AG04450 (cell line): Measurements from ENCODE around the gene OPCML. TPM values are rescaled to one million over a fixed set of nuclear protein-coding genes. Genes with fewer than 3 reads are reported as not detected.

Experiments
- CTCF ChIA-PET: fragments of 300-600, 350-600 bp; formaldehyde crosslinking; extraction: SDS; loops from one replicate; lab custom pipeline; 2022; ENCODE audit warnings: antibody characterized with exemption, inconsistent platforms; lab: Charles Lee
- POLR2A ChIA-PET: fragments of 350-600 bp; formaldehyde crosslinking; extraction: SDS; loops from one replicate; lab custom pipeline; 2021; ENCODE audit warnings: antibody characterized with exemption, inconsistent platforms; lab: Yijun Ruan, JAX
- DNase-seq: peaks from one replicate; pipeline ENCODE4 v3.0.0-alpha.2; 2011; ENCODE audit warnings: low read depth, low spot score
- H3K27ac ChIP-seq: one replicate; pipeline ENCODE4 v1.5.1; 2012; ENCODE audit warnings: low read depth, low read length, control low read depth
- H3K27me3 ChIP-seq: one replicate; pipeline ENCODE4 v1.6.0; 2012; ENCODE audit warnings: low read length; ENCODE audit not compliant: control insufficient read depth, insufficient read depth
- H3K4me3 ChIP-seq: 2 replicates; pipeline ENCODE4 v1.5.1; 2011; ENCODE audit warnings: mild to moderate bottlenecking, low read depth, low read length, control low read depth
- H3K9me3 ChIP-seq: 2 replicates; pipeline ENCODE4 v1.5.1; 2012; ENCODE audit warnings: low read length; ENCODE audit not compliant: control insufficient read depth, insufficient read depth
- polyA plus RNA-seq: library from polyadenylated mRNA; depleted of rRNA; stranded (reverse); fragments of >200 nt; gene quantifications from 2 replicates; pipeline ENCODE4 v1.2.3, GENCODE V29; 2011
- TF ChIP-seq, protein P1 (sequence below): IDR thresholded peaks from 2 replicates; pipeline ENCODE4 v1.5.1; 2011; ENCODE audit warnings: low read depth, low read length, control low read depth, inconsistent platforms

Gene OPCML
- polyA plus RNA-seq, 1 experiment: 1.1 TPM

DNA sequence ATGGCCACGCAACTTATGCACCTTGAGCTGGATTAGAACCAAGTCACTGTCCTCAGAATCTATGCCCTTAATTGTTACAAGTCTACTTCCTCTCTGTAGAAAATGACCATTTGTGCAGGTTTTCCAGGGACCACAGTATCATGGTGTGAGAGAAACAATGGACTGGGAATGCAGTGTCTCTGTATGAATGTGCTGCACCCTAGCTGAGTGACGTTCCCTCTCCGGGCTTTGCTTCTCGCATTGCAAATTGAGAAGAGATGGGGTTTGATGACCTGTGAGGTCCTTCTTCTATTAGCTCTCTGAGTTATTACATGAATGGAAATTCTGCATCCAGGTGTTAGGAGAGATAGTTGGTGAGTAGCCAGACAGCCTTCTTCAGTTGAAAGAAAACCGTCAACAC is 1109.6 kb downstream of the OPCML start:
- no peak for DNase-seq
- CTCF ChIA-PET: interaction anchor here (1.6 kb wide), 1 partner anchor 20 kb away, joined by 3 read pairs; no protein-coding TSS in a partner anchor
- POLR2A ChIA-PET: no interaction called here
- TF ChIP-seq, protein P1, sequence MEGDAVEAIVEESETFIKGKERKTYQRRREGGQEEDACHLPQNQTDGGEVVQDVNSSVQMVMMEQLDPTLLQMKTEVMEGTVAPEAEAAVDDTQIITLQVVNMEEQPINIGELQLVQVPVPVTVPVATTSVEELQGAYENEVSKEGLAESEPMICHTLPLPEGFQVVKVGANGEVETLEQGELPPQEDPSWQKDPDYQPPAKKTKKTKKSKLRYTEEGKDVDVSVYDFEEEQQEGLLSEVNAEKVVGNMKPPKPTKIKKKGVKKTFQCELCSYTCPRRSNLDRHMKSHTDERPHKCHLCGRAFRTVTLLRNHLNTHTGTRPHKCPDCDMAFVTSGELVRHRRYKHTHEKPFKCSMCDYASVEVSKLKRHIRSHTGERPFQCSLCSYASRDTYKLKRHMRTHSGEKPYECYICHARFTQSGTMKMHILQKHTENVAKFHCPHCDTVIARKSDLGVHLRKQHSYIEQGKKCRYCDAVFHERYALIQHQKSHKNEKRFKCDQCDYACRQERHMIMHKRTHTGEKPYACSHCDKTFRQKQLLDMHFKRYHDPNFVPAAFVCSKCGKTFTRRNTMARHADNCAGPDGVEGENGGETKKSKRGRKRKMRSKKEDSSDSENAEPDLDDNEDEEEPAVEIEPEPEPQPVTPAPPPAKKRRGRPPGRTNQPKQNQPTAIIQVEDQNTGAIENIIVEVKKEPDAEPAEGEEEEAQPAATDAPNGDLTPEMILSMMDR: no peak
- H3K4me3 ChIP-seq: no peak overlapping the region
- no peaks in the 10 kb centered on the region for H3K9me3 ChIP-seq
- no peak overlapping the region for H3K27ac ChIP-seq
- no peaks in the 10 kb centered on the region for H3K27me3 ChIP-seq

DNA sequence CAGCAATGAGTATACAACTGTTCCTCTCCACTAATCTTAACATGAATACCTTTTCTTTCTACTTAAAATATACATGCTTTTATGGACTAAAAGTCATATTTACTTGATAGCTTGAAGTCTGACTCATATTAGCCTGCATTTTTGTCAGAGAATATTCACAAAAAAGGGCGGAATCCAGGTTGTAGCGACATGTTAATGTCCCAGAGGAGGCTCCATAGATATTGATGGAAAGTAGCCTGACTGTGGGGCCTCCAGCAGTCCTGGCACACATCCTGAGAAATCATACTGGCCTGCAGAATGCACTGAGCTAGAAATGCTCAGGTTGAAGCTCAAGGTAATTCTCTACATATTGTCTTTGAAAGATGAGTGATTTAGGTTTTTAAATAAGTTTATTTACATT is 1110.7 kb downstream of the OPCML start:
- Histone ChIP-seq H3K27me3 (no peaks in the 10 kb centered on the region), H3K27ac (no peak overlapping the region), H3K4me3 (no peak overlapping the region), H3K9me3 (no peaks in the 10 kb centered on the region)
- TF ChIP-seq, protein P1: no peak
- POLR2A ChIA-PET: no interaction called here
- no peak for DNase-seq
- CTCF ChIA-PET: interaction anchor here (0.8 kb wide), 1 partner anchor 726 kb away, joined by 3 read pairs; no protein-coding TSS in a partner anchor

DNA sequence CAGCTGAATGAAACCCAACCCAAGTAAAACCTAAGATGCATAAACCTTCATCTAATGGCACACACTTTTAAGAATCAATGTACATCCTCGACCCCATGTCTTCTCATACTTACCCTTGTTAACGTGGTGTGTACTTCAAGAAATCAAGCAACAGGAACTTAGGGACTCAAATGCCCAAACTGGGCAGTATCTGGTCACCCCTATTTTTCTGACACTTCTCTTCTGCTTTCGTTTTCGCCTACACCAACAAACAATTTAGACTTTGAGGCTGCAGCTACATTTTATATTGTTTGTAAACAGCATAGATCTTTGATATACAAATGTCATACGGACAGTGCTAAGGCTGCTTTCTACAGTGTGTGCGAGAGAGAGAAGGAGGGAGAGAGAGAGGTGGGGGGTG is 1117.8 kb downstream of the OPCML start:
- TF ChIP-seq, protein P1: no peak
- no peak for DNase-seq
- Histone ChIP-seq H3K9me3 (no peaks in the 10 kb centered on the region), H3K27ac (no peak overlapping the region), H3K4me3 (no peak overlapping the region), H3K27me3 (no peaks in the 10 kb centered on the region)
- POLR2A ChIA-PET: no interaction called here
- CTCF ChIA-PET: no interaction called here

DNA sequence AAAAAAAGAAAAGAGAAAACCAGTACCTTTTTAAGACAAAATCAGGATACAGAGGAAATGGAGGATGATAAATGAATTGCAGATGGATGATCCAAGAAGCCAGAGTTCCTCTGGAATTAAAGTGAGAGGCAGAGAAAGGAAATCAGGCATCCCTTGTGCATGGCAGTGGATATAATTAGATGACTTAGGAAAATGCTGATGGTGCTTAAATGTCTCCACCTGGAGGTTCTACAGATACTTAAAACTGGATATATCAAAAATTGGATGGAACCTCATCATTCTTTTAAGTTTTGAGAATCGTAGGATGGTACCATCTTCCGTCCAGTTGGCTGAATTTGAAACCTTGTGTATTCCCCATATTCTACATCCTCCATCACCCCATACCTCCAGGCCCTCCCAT is 1121.9 kb downstream of the OPCML start:
- Histone ChIP-seq H3K9me3 (no peaks in the 10 kb centered on the region), H3K27me3 (no peaks in the 10 kb centered on the region), H3K27ac (no peak overlapping the region), H3K4me3 (no peak overlapping the region)
- TF ChIP-seq, protein P1: no peak
- no peak for DNase-seq
- POLR2A ChIA-PET: no interaction called here
- CTCF ChIA-PET: interaction anchor here (1.2 kb wide), 1 partner anchor 716 kb away, joined by 5 read pairs; no protein-coding TSS in a partner anchor

DNA sequence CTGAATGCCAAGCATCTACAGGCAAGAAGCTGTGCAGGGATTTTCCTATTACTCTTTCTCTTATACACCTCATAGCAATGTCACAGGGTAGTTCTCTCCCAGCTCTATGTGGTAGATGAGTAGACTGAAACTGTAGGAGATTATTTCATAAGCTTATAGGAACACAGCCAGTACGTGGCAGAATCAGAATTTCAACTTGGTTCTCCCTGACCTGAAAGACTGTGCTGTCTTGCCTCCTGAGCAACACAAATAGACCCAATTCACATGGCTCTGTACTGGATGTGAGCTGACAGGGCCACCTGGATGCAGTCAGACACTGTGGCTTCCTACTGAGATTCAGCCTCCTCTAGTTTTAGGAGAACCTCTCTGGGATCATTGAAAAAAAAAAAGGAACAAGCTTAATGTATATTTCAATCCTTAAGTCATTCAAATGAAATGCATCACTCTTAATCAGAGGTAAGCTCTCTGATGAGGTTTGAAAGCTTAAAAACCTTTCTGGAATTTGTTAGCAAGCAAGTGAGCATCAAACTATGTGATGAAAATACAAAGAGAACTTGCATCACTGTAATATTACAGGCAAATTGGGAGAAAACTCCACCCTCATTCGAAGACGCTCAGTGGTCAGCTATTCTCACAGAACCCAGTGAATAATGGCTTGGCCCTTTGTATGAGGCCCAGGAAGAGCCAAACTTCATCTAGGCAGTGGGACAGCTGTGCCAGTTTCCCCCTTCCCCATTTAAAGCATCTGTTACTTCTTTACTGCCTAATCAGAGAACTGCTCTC is 1122.5 kb downstream of the OPCML start:
- DNase-seq: no peak
- CTCF ChIA-PET: interaction anchor here (1.2 kb wide), 1 partner anchor 715 kb away, joined by 5 read pairs; no protein-coding TSS in a partner anchor
- Histone ChIP-seq H3K4me3 (no peak overlapping the region), H3K9me3 (no peaks in the 10 kb centered on the region), H3K27me3 (peaks cover 3% of the 10 kb centered on the region), H3K27ac (no peak overlapping the region)
- TF ChIP-seq, protein P1: no peak
- POLR2A ChIA-PET: no interaction called here
